T-helper 2 cell (primary cell): ENCODE results near the gene AIF1.

Source experiments
- DNase-seq, 5 experiments: peaks; one replicate each; pipeline versions ENCODE4 v3.0.0 to v3.0.0-alpha.2; 2012 to 2022

AIF1 gene

GRCh38 chr6:31663961-31664789, 49.1 kb downstream of the AIF1 start:
- peak in 1 of 5 experiments; percentile 26 for DNase-seq

GRCh38 chr6:31664790-31665500, 49.9 kb downstream of the AIF1 start, which contains the start of gene GPANK1:
GPANK1 (minus strand) TSS chr6:31664997; CDS start chr6:31664478, 519 bp downstream.
- DNase-seq: peak; percentile 73 to 97 (median 86)

GRCh38 chr6:31665501-31666336, 50.7 kb downstream of the AIF1 start, which contains the start of gene CSNK2B:
CSNK2B (plus strand) TSS chr6:31666080; CDS start chr6:31666832, 752 bp downstream.
- DNase-seq: peak; percentile 94 to 99 (median 98)

- no peak for DNase-seq
These were observed 51.4 kb downstream of the AIF1 start for GRCh38 chr6:31666337-31666965.
